Glomerular endothelial cell (primary cell): ENCODE data around the gene PER3. TPM values are rescaled to one million over a fixed set of nuclear protein-coding genes. Genes with fewer than 3 reads are reported as not detected.
"Not testable (repeated sequence)": the region's sequence is repeated elsewhere in the genome, so short reads cannot be mapped to it uniquely, and the experiment has no call there.

Experiments
- DNase-seq: peaks from one replicate; pipeline ENCODE4 v3.0.0-alpha.2; 2011; ENCODE audit warnings: low read depth, low spot score; ENCODE audit errors: extremely low read depth
- total RNA-seq: library from RNA; depleted of rRNA; stranded (reverse); fragments of >200 nt; gene quantifications from 2 replicates; pipeline ENCODE4 v1.2.3, GENCODE V29; 2015

The PER3 gene
- total RNA-seq, 1 donor from 2014 or later, result 4.8 TPM

- DNase-seq, result no peak
These were observed 6.5 kb upstream of the PER3 start for GRCh38 chr1:7777591-7777990.

GRCh38 chr1:7778133-7778628 is 5.9 kb upstream of the PER3 start:
- no peak for DNase-seq

- no peak for DNase-seq
These were observed 3.1 kb upstream of the PER3 start for GRCh38 chr1:7780976-7781375.

GRCh38 chr1:7781501-7781900 is 2.6 kb upstream of the PER3 start:
- no peak for DNase-seq

GRCh38 chr1:7781923-7782495 is 2.1 kb upstream of the PER3 start:
- no peak for DNase-seq

- DNase-seq, result no peak
These were observed 846 bp upstream of the PER3 start for GRCh38 chr1:7783178-7783711.

- DNase-seq, result no peak
These were observed 491 bp downstream of the PER3 start for GRCh38 chr1:7784492-7785071.

GRCh38 chr1:7785108-7785507 is 1.0 kb downstream of the PER3 start:
- no peak for DNase-seq

- no peak for DNase-seq
These were observed 2.7 kb downstream of the PER3 start for GRCh38 chr1:7786795-7787194.

GRCh38 chr1:7789828-7790227 is 5.7 kb downstream of the PER3 start:
- no peak for DNase-seq

GRCh38 chr1:7791027-7791426 is 6.9 kb downstream of the PER3 start:
- DNase-seq, result not testable (repeated sequence)

GRCh38 chr1:7795406-7795805 is 11.3 kb downstream of the PER3 start:
- DNase-seq, result no peak

GRCh38 chr1:7805460-7805859 is 21.4 kb downstream of the PER3 start:
- DNase-seq, result no peak

GRCh38 chr1:7808253-7808844 is 24.3 kb downstream of the PER3 start:
- DNase-seq, result peak; percentile 18

- no peak for DNase-seq
These were observed 25.7 kb downstream of the PER3 start for GRCh38 chr1:7809742-7810141.

GRCh38 chr1:7810395-7810794 is 26.3 kb downstream of the PER3 start:
- DNase-seq, result peak; percentile 27

GRCh38 chr1:7811476-7811875 is 27.4 kb downstream of the PER3 start:
- DNase-seq, result no peak

- DNase-seq, result no peak
These were observed 29.7 kb downstream of the PER3 start for GRCh38 chr1:7813677-7814373.

- no peak for DNase-seq
These were observed 37.2 kb downstream of the PER3 start for GRCh38 chr1:7821282-7821681.

- no peak for DNase-seq
These were observed 40.6 kb downstream of the PER3 start for GRCh38 chr1:7824701-7825100.

GRCh38 chr1:7826363-7826762 is 42.3 kb downstream of the PER3 start:
- no peak for DNase-seq
